ENCODE measurements around the gene FIBCD1.

FIBCD1 gene

DNA sequence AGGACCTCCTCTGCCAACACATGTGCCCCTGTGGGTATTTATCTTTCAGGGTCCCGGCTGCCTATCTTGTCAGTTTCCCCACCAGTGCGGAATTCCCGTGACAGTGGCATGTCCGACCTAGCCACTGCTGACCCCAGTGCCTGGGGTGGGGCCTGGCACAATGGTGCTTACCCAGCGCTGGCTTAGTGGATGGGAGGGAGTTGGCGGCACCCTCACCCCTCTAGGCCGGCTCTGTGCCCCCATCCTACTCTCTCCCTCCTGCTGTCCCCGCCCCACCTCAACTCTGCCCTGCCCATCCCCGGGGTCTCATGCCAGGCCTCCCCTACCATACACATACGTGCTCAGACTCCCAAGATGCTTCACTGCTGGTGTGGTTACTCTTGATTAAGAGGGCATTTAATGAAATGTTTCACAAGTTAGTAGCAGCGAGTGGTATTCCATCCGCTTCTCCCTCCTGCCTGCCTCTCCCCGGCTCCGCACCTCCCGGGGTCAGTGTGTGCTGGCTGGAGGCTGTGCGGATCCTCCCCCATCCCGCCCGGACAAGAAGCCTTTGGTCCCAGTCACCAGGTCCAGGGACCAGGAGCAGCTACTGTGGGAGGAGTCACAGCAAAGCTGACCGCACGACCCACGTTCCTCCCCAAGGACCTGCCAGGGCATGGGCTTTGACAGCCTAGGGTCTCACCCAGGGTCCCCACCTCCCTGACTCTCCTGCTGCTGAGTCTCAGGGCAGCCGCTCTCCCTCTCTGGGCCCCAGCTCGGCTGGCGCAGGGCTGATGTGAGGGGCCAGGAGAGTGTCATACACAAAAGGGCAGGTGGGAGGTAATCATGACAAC is 32.9 kb downstream of the FIBCD1 start:
- no peak for DNase-seq

DNA sequence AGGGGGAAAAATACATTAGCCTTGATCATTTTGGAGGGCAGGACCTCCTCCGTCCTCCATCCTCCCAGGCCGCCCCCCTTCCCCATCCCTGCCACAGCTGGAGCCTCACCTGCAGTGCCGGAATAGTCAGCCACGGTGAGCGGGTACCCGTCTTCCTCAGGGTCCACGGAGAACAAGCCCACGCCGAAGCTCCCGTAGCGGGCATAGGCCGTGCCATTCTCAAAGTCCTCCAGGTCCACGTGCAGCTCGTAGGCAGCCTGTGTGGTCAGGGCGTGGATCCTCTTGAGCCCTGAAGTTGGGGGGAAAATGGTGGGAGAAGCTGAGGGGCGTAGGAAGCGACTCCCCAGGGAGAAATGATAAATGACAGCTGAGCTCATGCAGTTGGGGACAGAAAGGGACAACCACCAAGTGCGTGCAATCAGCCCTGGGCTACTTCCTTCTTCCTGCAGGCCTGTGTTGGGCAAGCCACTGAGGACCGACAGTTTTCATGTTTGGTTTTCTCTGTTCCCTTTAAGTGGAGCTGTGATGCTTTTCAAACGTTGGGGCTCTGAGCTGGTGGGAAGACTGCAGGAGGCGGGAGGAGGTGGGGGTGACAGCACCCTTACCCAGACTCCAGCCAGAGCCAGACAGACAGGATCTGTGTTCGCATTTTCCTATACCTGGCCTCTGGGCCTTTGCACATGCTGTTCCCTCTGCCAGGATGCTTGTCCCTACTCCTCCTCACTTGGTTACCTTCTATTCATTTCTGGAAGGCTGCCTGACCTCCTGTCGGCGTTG is 33.7 kb downstream of the FIBCD1 start:
- DNase-seq = no peak

DNA sequence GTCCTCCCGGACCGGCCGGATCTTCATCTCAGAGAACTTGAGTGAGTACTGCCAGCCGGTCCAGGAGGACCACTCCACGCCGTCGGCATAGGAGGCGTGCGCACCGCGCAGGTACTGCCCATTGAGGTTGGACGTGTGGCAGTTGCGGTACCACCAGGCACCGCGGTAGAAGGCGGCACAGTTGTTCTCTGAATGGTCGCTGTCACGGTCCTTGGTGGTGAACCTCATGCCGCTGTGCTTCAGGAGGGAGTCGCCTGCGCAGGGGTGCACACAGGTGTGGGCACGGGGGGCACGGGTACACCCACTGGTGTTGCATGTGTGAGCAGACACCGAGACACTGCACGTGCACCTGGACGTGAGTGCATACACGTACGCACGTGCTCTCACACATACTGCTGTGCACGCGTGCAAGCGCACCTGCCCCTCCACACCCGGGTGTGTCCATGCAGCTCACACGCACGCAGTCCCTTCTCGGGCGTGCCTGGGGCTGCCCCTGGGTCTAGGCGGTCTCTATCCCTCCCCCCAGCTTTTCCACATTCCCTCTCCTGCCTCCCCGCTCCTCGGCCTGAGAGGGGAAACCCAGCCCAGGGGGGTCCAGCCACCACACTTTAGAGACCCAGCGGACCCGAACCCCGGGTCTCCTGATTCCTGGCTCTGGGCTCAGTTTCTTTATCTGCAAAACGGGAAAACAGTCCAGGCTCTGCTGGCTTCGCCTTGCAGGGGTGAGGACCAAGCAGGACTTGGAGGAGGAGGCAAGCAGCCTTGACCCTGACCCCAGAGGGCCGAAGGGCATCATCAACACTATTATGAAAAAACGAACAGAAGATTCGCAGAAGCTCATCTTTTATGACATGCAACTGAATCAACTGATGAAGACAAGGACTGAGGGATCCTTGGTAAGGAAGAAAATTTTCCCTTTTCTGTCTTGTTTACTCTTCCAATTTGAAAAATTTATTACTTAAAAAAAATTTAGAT is 34.7 kb downstream of the FIBCD1 start:
- DNase-seq = no peak

DNA sequence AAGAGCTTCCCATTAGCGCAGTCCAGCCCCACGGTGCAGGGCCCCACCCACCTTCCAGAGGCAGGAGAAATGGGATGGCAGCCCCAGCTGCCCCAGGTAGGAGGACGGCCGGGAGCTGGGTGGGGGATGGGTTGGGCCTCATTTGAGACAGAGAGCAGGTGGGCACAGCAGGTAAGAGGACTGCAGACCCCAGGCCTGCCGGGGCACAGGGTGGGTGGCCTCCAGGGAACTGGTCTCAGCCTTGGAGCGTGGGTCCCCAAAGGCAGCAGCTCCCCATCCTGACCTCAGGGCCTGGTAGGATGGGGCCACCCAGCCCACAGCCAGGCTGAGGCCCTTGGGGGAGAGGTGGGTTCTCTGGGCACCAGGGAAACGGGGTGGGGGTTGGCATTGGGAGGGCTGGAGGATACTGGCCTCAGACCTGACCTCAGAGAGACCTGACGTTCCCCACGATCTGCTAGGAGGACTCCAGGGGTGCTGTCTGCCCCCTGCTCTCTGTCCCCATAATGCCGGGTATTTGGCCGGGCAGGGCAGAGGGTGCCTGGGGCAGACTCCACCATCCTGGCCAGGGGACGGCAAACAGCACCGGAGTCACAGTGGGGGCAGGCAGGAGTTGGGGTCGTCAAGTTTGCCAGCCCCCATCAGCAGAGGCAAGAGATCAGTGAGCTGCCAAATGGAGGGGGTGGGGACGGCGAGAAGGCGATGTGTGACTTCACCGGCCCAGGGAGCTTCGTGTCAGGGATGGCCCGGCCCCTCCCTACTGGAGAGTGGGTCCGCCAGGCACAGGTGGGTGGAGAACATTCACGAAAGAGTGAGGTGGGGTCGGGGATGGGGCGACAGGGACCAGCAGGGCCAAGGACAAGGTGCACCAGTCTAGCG is 35.6 kb downstream of the FIBCD1 start:
- DNase-seq = no peak

DNA sequence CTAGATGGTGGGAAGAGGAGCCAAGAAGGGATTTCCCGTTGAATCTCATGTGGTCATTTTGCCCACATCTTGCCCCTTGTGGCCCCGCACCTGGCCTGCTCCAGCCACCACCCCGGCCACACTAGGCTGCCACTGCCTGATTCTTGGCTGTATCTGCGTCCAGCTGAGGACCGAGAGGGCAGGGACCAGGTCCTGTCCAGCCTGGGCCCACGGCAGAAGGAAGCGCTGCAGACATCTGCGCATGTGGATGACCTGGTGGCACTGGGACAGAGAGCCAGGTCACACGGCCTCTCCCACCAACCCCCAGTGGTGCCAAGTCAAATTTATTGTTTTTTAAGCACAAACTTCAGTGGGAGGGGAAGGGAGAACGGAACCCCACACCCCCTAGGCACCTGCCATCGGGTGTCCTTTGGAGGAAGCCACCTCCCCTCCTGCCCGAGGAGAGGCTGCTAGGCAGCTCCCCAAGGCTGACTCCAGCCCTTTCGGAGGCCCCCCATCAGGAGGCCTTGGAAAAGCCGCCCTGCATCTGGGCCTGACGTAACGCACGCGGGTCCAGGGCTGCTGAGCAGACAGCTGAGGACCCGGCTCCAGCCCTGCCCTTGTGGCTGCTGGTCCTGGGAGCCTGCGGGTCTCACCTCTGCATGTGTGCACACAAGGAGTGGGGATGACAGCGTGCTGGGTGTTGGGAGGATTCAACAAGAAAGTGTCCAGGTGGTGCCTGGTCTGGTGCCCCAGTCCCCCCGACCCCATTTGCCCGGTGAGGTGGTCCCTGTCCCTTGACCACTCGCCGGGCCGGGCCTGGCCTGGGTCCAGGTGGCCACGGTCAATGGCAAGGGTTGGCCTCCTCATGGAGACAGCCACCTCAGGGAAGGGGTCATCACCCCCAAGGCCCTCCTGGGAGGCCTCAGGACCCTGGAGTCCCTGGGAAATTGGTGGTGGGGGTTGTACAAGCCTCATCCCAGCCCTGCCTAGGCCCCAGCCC is 36.6 kb downstream of the FIBCD1 start:
- no peak for DNase-seq

DNA sequence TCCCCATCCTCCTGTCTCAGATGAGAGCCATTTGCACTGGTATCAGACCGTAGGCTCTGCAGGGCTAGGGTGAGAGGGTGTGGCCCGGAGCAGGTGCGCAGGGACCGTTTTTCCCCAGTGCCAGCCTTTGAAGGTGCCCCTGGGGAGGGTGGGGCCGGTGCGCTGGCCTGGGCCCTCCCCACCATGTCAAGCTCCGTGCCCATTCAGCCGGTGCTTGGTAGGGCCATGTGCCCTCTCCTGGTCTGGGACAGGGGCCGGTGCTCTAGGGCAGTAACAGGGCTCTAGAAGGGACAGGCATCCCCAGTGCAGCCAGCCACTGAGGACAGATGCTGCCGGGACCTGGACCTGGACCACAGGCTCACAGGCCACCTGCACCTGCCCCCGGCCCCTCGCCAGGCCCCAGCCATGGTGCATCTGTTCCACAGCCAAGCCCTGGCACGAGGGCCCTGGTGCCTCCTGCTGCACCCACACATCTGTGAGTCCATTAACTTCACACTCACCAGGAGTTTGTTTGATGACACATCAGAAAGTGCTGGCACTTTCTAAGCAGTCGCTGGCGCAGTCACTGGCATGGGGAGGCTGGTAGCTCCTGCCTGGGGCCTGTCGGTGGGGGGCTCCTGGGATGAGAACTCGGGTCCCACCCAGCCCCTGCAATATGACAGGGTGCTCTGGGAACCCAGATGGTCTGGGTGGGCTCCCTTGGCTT is 37.4 kb downstream of the FIBCD1 start:
- DNase-seq = no peak

DNA sequence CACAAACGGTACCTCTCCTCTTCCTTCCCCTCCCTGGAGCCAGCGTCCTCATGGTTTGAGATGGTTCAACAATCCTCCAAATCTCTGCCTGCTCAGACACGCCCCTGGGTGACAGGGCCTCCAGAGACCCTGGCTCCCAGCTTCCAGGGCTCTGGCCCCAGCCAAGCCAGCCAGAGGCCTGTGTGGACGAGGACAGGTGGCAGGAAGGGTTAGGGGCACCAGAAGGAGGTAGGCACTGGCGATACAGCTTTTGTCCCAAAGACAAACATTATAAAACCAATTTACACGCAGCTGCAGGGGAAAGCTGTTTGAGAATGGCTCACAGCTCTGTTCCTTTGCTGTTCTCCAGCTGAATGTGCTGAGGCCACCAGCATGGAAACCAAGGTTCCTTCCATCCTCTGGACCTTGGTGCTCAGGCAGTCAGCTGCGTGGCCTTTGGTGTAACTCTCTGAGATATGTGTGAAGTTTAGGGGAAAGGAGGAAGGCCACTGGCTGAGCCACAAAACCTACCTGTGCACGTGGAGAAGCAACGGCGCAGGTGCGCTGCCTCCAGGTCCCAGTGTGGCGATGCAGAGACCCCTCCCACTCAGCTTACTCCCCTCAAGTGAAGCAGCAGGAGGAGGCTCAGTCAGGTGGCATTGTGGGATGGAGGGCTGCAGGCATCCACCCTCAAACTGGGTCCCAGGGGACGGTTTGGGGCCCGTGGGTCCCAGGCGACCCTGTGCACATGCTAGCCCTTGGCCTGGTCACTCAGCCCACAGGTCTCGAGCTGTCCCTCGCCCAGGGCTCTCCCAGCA is 38.1 kb downstream of the FIBCD1 start:
- no peak for DNase-seq

DNA sequence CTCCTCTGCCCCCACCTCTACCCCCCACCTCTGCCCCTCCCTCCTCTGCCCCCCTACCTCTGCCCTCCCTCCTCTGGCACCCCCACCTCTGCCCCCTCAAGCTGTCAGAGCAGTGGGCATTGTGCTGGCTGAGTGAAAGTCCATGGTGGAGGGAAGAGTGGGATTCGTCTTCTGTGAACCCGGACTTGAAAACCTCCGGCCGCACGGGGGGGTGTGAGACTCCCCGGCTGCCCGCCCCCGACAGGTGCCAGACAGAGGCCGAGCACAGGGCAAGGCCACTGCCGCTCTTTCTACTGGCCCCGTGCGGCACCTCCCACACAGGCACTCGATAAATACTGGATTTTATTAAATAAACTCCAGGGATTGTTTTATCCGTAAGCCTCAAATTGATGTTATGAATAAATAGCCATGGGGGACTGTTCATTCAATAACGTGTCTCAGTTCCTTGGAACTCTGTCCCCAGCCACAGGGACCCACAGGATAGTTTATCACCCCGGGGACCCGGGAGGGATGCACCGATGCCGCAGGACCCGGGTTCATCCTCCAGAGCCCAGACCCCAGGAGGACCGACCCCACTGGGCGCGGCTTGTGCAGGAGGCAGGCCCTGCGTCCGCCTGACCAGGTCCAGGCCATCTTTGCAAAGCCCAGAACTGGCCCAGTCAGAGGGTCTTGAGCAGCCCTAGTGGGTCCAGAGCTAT is 39.8 kb downstream of the FIBCD1 start:
- no peak for DNase-seq

DNA sequence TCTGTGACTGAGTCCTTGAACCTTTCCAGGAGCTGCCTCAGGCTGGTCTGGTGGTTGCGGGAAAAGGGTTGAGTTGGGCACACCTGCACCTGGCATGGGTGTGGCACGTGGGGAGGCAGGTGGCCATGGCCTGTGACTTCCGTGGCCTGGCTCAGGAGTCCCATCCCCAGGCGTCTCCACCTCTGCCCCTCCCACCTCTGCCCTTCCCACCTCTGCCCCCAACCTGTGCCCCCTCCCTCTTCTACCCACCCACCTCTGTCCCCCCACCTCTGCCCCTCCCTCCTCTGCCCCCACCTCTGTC is 40.5 kb downstream of the FIBCD1 start:
- no peak for DNase-seq

DNA sequence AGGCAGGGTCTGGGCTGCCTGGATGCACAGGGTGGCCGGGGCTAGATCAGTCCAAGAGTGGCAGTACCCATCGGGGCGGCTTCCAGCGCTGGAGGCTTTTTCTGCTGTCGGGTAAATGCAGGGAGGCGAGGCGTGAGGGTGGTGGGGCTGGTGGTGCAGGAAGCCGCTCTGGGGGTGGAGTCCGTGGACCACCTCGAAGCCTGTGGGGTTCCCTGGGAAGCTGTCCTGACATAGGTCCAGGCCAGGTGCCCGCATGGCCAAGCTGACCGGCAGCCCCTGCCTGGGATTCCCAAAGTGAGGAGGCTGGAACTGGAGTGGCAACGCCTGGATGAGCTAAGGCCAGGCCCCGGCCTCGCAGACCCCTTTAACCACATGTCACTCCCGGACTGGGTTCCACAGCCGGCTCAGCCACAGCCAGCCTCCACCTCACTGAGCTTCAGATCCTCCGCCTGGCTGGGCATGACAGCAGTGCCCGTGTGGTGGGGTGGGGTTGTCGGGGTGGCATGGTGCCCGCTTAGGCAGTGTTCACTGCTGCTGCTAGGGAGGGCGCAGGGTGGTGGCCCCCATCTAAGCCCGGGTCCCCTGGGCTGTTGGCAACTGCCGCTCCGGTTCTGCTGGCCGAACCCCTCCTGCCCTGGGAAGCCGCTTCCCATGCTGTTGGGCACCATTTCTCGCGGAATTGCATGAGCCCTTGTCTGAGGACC is 41.0 kb downstream of the FIBCD1 start:
- DNase-seq = no peak

DNA sequence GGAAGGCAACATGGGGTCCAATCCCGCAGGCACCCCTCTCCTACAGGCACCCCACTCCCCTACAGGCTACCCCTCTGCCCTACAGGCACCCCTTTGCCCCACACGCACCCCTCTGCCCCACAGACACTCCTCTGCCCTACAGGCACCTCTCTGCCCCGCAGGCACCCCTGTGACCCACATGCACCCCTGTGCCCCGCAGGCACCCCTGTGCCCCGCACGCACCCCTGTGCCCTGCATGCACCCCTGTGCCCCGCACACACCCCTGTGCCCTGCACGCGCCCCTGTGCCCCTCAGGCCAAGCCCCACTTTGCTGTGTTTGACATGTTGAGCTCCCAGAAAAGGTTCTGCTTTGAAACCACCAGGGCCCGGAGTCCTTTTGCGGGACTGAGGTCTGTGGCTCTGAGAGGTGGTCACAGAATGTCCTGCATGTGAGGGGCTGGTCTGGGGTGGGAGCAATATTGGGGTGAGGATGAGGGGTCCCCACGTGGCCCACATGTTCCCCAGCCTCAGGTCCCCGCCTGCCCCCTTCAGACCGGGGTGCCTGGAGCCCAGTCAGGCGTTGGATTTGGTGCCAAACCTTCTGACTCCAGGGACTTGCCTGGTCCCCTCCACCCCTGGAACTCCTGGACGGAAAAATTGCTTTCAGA is 41.8 kb downstream of the FIBCD1 start:
- no peak for DNase-seq

DNA sequence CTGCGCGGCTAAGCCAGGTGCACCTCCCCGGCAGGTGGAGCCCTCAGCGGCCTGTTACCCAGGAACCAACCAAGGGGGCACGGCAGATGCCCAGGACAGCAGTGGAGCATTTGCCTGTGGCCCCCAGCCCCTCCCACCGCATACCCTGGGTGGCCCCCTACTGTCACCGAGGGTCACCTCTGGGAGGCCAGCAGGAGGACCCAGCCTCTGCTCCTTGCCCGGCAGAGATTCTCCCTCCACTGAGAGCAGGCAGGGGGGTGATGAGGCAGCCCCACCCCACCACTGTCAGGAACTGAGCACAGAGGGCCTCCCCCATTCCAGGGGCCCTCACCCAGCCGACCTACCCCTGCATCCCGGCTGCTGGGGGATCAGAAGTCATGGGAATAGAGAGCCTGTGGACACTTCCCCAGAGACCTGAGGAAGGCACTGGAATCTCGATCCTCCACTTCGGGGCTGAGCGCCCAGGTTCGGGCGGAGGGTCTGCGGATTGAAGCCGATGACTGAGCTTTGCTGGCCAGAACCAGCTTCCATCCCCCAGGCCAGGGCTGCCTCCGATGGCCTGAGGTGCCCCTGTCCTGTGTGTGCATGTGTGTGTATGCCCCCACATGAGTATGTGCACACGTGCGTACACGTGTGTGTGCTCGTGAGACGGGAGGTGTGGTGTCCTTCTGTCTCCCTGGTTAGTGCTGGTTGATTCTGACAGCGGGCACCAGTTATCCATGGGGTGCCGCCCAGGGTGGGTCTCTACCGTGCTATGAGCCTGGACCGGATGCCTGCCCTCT is 42.6 kb downstream of the FIBCD1 start, which contains the start of gene QRFP:
TSS of gene QRFP (minus strand) at position 580 of the 782 bp plus-strand sequence. CDS start 2,974 bp downstream, outside the sequence.
- no peak for DNase-seq

DNA sequence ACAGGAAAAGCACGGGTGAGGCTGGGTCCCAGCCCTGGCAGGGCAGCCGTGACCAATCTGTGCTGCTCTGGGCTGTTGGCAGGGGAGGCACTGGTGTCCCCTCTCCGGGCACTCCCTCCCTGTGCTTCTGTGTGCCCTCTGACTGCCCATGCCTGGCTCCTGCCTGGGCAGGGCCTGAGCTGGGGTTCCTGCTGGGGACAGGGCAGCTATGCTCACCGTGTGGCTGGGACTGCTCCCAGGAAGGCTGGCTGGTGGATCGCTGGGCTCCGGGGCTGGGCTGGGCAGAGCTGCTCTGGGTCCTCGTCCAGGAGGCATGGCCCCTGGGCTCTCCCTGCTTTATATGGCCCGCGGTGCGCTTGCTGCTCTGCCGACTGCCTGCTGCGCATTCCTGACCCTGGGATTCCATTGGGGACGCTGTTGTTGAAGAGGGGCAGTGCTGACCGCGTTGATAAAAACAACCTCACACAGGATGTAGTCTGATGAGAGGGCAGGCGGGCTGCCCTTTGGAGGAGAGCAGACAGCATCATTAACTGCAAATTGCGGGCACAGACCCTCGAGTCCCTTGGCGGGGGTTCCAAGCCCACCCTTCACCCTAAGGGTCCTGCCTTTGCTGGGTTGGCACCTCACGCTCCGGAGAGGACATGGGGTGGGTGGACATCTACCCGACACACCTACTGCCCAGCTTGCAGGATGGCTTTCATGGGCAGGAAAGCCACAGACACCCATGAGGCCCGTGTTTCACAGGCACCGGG is 43.4 kb downstream of the FIBCD1 start:
- DNase-seq = no peak

DNA sequence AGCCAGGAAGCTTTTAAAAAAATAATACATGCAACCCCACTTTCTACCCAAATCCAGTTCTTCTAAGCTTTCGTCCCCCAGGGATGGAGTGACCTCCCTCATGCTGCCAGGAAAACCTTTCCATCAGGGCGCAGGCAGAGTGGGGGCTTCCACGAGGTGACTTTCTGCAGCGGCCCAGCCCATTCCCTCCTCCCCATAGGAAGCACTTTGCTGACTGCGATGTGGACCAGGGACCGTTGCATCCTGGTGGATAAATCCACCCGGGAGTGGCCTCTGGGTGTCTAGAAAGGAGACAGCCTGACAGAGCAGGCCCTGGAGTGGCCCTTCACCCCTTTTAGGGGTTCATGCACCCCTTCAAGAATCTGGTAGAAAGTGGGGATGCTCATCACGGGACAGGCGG is 44.0 kb downstream of the FIBCD1 start:
- no peak for DNase-seq

DNA sequence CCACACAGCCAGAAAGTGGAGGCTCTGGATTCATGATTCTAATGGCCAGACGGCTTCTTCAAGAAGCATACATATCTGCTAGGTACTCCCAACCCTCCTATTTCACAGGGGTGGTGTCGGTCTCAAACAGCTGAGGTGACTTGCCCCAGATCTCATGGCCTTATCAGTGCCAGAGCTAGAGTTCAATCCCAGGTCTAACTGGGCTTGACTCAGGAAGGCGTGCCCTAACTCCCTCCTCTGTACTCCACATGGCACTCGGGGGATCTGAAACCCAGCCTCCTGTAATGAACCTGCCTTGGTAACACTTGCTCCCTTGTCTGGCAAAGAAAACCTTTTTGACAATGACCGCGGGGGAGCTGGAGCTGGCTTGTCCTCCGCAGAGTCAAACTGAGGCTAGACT is 44.5 kb downstream of the FIBCD1 start:
- no peak for DNase-seq
